NCI-H748 treated with DMSO at 0.1 percent for 48 hours (cell line): ENCODE data around the gene TMEM45B.
"Not testable (repeated sequence)": the region's sequence is repeated elsewhere in the genome, so short reads cannot be mapped to it uniquely, and the experiment has no call there.

Experiments used
- DNase-seq: peaks from one replicate; lab custom pipeline; 2025; lab: John Stamatoyannopoulos, UW

TMEM45B gene

GRCh38 chr11:129852125-129852740 is 36.6 kb downstream of the TMEM45B start:
- no peak for DNase-seq

GRCh38 chr11:129853518-129854231 is 38.0 kb downstream of the TMEM45B start:
- DNase-seq, result peak; percentile 82

GRCh38 chr11:129854232-129854805 is 38.7 kb downstream of the TMEM45B start:
- no peak for DNase-seq

GRCh38 chr11:129855086-129855485 is 39.4 kb downstream of the TMEM45B start:
- DNase-seq, result no peak

GRCh38 chr11:129856036-129856435 is 40.4 kb downstream of the TMEM45B start:
- DNase-seq, result no peak

- no peak for DNase-seq
Observed at GRCh38 chr11:129861702-129862522, 46.3 kb downstream of the TMEM45B start.

- no peak for DNase-seq
Observed at GRCh38 chr11:129864811-129865210, 49.2 kb downstream of the TMEM45B start.

- no peak for DNase-seq
Observed at GRCh38 chr11:129865701-129866100, 50.1 kb downstream of the TMEM45B start.

- DNase-seq, result no peak
Observed at GRCh38 chr11:129866311-129866710, 50.7 kb downstream of the TMEM45B start.

- not testable (repeated sequence) for DNase-seq
Observed at GRCh38 chr11:129868626-129869025, 53.0 kb downstream of the TMEM45B start.

GRCh38 chr11:129871914-129872313 is 56.3 kb downstream of the TMEM45B start:
- no peak for DNase-seq

GRCh38 chr11:129880311-129880710 is 64.7 kb downstream of the TMEM45B start:
- no peak for DNase-seq

GRCh38 chr11:129881570-129882170 is 66.0 kb downstream of the TMEM45B start:
- DNase-seq, result no peak

- DNase-seq, result no peak
Observed at GRCh38 chr11:129884581-129884980, 68.9 kb downstream of the TMEM45B start.

- no peak for DNase-seq
Observed at GRCh38 chr11:129885381-129885780, 69.7 kb downstream of the TMEM45B start.

- DNase-seq, result no peak
Observed at GRCh38 chr11:129888451-129888850, 72.8 kb downstream of the TMEM45B start.

- no peak for DNase-seq
Observed at GRCh38 chr11:129894278-129895125, 78.9 kb downstream of the TMEM45B start.

GRCh38 chr11:129895126-129896041 is 79.7 kb downstream of the TMEM45B start, which contains the start of gene NFRKB:
Gene NFRKB, minus strand, starts transcription at chr11:129895578. Its CDS starts 2,729 bp downstream, at chr11:129892849.
- DNase-seq, result peak; percentile 31

- no peak for DNase-seq
Observed at GRCh38 chr11:129896062-129896461, 80.4 kb downstream of the TMEM45B start.

- DNase-seq, result no peak
Observed at GRCh38 chr11:129905402-129905801, 89.8 kb downstream of the TMEM45B start.
